ENCODE results near the gene HLA-DPA1. TPM values are rescaled to one million over a fixed set of nuclear protein-coding genes. Genes with fewer than 3 reads are reported as not detected.
A peak's percentile ranks its signal among the peaks of the same experiment; 100 is the strongest.

The HLA-DPA1 gene
- total and polyA plus RNA-seq, 10 of the 15 experiments (the other 5 are each of a cell fraction or from before 2014, with no cell fraction given): 508 to 1,640 (median 829) TPM

- TF ChIP-seq, protein P1, sequence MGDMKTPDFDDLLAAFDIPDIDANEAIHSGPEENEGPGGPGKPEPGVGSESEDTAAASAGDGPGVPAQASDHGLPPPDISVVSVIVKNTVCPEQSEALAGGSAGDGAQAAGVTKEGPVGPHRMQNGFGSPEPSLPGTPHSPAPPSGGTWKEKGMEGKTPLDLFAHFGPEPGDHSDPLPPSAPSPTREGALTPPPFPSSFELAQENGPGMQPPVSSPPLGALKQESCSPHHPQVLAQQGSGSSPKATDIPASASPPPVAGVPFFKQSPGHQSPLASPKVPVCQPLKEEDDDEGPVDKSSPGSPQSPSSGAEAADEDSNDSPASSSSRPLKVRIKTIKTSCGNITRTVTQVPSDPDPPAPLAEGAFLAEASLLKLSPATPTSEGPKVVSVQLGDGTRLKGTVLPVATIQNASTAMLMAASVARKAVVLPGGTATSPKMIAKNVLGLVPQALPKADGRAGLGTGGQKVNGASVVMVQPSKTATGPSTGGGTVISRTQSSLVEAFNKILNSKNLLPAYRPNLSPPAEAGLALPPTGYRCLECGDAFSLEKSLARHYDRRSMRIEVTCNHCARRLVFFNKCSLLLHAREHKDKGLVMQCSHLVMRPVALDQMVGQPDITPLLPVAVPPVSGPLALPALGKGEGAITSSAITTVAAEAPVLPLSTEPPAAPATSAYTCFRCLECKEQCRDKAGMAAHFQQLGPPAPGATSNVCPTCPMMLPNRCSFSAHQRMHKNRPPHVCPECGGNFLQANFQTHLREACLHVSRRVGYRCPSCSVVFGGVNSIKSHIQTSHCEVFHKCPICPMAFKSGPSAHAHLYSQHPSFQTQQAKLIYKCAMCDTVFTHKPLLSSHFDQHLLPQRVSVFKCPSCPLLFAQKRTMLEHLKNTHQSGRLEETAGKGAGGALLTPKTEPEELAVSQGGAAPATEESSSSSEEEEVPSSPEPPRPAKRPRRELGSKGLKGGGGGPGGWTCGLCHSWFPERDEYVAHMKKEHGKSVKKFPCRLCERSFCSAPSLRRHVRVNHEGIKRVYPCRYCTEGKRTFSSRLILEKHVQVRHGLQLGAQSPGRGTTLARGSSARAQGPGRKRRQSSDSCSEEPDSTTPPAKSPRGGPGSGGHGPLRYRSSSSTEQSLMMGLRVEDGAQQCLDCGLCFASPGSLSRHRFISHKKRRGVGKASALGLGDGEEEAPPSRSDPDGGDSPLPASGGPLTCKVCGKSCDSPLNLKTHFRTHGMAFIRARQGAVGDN (IDR thresholded peaks at IDR 0.05): peak; percentile 23; the same call in 1 of the 2 replicates
- no peak for TF ChIP-seq CBX3 (IDR thresholded peaks at IDR 0.05; ENCODE audit: borderline replicate concordance, low read depth)
- TF ChIP-seq ETV6 (conservative IDR thresholded peaks at IDR 0.05 in 1 of 2, IDR thresholded peaks at IDR 0.05 in 1 of 2; ENCODE audit: borderline replicate concordance in 1 of 2, low read depth in 1 of 2): no peak
- no peak for TF ChIP-seq EED (IDR thresholded peaks at IDR 0.05; ENCODE audit: low read depth)
- TF ChIP-seq KLF5 (IDR thresholded peaks at IDR 0.05; ENCODE audit: partially characterized antibody): no peak
- no peak for TF ChIP-seq NR2C2 (IDR thresholded peaks at IDR 0.05; ENCODE audit: borderline replicate concordance, control insufficient read depth, insufficient read length, low read depth)
- TF ChIP-seq, protein P2, sequence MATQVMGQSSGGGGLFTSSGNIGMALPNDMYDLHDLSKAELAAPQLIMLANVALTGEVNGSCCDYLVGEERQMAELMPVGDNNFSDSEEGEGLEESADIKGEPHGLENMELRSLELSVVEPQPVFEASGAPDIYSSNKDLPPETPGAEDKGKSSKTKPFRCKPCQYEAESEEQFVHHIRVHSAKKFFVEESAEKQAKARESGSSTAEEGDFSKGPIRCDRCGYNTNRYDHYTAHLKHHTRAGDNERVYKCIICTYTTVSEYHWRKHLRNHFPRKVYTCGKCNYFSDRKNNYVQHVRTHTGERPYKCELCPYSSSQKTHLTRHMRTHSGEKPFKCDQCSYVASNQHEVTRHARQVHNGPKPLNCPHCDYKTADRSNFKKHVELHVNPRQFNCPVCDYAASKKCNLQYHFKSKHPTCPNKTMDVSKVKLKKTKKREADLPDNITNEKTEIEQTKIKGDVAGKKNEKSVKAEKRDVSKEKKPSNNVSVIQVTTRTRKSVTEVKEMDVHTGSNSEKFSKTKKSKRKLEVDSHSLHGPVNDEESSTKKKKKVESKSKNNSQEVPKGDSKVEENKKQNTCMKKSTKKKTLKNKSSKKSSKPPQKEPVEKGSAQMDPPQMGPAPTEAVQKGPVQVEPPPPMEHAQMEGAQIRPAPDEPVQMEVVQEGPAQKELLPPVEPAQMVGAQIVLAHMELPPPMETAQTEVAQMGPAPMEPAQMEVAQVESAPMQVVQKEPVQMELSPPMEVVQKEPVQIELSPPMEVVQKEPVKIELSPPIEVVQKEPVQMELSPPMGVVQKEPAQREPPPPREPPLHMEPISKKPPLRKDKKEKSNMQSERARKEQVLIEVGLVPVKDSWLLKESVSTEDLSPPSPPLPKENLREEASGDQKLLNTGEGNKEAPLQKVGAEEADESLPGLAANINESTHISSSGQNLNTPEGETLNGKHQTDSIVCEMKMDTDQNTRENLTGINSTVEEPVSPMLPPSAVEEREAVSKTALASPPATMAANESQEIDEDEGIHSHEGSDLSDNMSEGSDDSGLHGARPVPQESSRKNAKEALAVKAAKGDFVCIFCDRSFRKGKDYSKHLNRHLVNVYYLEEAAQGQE (IDR thresholded peaks at IDR 0.05; ENCODE audit: low read depth, low read length): no peak
- TF ChIP-seq SUZ12 (IDR thresholded peaks at IDR 0.05; ENCODE audit: unreplicated experiment): no peak
- TF ChIP-seq MYC (IDR thresholded peaks at IDR 0.05; ENCODE audit: insufficient read depth, insufficient read length, insufficient replicate concordance, low read length, severe bottlenecking): no peak
- no peak for TF ChIP-seq ZNF274 (IDR thresholded peaks at IDR 0.05; ENCODE audit: insufficient read depth, insufficient read length)
- TF ChIP-seq CHD1 (IDR thresholded peaks at IDR 0.05; ENCODE audit: low read depth, low read length): 0 out of 2 replicates have a peak, but pooled peaks have one; percentile 72
- TF ChIP-seq STAT3 (IDR thresholded peaks at IDR 0.05; ENCODE audit: low read depth, low read length): no peak
- TF ChIP-seq, protein P3, sequence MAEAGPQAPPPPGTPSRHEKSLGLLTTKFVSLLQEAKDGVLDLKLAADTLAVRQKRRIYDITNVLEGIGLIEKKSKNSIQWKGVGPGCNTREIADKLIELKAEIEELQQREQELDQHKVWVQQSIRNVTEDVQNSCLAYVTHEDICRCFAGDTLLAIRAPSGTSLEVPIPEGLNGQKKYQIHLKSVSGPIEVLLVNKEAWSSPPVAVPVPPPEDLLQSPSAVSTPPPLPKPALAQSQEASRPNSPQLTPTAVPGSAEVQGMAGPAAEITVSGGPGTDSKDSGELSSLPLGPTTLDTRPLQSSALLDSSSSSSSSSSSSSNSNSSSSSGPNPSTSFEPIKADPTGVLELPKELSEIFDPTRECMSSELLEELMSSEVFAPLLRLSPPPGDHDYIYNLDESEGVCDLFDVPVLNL (IDR thresholded peaks at IDR 0.05; ENCODE audit: low read depth, low read length): no peak
- TF ChIP-seq HDGF (IDR thresholded peaks at IDR 0.05): no peak
- no peak for TF ChIP-seq WRNIP1 (IDR thresholded peaks at IDR 0.05; ENCODE audit: borderline replicate concordance, low read depth, low read length)
- no peak for TF ChIP-seq MTA2 (IDR thresholded peaks at IDR 0.05; ENCODE audit: low read depth)
- TF ChIP-seq, protein P4, sequence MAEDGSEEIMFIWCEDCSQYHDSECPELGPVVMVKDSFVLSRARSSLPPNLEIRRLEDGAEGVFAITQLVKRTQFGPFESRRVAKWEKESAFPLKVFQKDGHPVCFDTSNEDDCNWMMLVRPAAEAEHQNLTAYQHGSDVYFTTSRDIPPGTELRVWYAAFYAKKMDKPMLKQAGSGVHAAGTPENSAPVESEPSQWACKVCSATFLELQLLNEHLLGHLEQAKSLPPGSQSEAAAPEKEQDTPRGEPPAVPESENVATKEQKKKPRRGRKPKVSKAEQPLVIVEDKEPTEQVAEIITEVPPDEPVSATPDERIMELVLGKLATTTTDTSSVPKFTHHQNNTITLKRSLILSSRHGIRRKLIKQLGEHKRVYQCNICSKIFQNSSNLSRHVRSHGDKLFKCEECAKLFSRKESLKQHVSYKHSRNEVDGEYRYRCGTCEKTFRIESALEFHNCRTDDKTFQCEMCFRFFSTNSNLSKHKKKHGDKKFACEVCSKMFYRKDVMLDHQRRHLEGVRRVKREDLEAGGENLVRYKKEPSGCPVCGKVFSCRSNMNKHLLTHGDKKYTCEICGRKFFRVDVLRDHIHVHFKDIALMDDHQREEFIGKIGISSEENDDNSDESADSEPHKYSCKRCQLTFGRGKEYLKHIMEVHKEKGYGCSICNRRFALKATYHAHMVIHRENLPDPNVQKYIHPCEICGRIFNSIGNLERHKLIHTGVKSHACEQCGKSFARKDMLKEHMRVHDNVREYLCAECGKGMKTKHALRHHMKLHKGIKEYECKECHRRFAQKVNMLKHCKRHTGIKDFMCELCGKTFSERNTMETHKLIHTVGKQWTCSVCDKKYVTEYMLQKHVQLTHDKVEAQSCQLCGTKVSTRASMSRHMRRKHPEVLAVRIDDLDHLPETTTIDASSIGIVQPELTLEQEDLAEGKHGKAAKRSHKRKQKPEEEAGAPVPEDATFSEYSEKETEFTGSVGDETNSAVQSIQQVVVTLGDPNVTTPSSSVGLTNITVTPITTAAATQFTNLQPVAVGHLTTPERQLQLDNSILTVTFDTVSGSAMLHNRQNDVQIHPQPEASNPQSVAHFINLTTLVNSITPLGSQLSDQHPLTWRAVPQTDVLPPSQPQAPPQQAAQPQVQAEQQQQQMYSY (CRISPR knock-in tag; IDR thresholded peaks at IDR 0.05): 0 out of 2 replicates have a peak, but pooled peaks have one; percentile 49
Measured at GRCh38 chr6:33028220-33028849, 45.1 kb downstream of the HLA-DPA1 start (continued).

Data from GM12878 (cell line).